NCI-H345 treated with DMSO at 0.1 percent for 48 hours (cell line): ENCODE measurements around the gene HABP4.

Experiments
- DNase-seq: peaks from one replicate; lab custom pipeline; 2025; ENCODE audit not compliant: unreplicated experiment; lab: John Stamatoyannopoulos, UW

Gene HABP4

GRCh38 chr9:96449845-96450612, at the start of gene HABP4:
TSS of gene HABP4 (plus strand) at chr9:96450169. CDS start at chr9:96450280, 111 bp downstream.
- peak; percentile 96 for DNase-seq

- no peak for DNase-seq
Measured at GRCh38 chr9:96408409-96409280, 41.3 kb upstream of the HABP4 start.

GRCh38 chr9:96411129-96411838, 38.7 kb upstream of the HABP4 start:
- DNase-seq, result no peak

GRCh38 chr9:96412174-96412913, 37.6 kb upstream of the HABP4 start:
- no peak for DNase-seq

- DNase-seq, result no peak
Measured at GRCh38 chr9:96413302-96414221, 36.4 kb upstream of the HABP4 start.

GRCh38 chr9:96417051-96417586, 32.9 kb upstream of the HABP4 start:
- peak; percentile 73 for DNase-seq

GRCh38 chr9:96417661-96418082, 32.3 kb upstream of the HABP4 start:
- no peak for DNase-seq

- DNase-seq, result peak; percentile 91
Measured at GRCh38 chr9:96418083-96418919, 31.7 kb upstream of the HABP4 start, which contains the start of gene ZNF367. TSS of gene ZNF367 (minus strand) at chr9:96418370. CDS start at chr9:96418032, 338 bp downstream.

GRCh38 chr9:96418920-96419690, 30.9 kb upstream of the HABP4 start:
- DNase-seq, result peak; percentile 71

- no peak for DNase-seq
Measured at GRCh38 chr9:96419691-96419969, 30.3 kb upstream of the HABP4 start.

- no peak for DNase-seq
Measured at GRCh38 chr9:96420468-96421219, 29.3 kb upstream of the HABP4 start.

GRCh38 chr9:96423322-96423984, 26.5 kb upstream of the HABP4 start:
- no peak for DNase-seq

- DNase-seq, result no peak
Measured at GRCh38 chr9:96423985-96424336, 26.0 kb upstream of the HABP4 start.

GRCh38 chr9:96425500-96426169, 24.3 kb upstream of the HABP4 start:
- DNase-seq, result no peak

- DNase-seq, result no peak
Measured at GRCh38 chr9:96429732-96430131, 20.2 kb upstream of the HABP4 start.

GRCh38 chr9:96430377-96430776, 19.6 kb upstream of the HABP4 start:
- DNase-seq, result no peak
